ENCODE data around the gene ESPN.
A peak's percentile ranks its signal among the peaks of the same experiment; 100 is the strongest.
"Not testable (repeated sequence)": the region's sequence is repeated elsewhere in the genome, so short reads cannot be mapped to it uniquely, and the experiment has no call there.

The ESPN gene

DNA sequence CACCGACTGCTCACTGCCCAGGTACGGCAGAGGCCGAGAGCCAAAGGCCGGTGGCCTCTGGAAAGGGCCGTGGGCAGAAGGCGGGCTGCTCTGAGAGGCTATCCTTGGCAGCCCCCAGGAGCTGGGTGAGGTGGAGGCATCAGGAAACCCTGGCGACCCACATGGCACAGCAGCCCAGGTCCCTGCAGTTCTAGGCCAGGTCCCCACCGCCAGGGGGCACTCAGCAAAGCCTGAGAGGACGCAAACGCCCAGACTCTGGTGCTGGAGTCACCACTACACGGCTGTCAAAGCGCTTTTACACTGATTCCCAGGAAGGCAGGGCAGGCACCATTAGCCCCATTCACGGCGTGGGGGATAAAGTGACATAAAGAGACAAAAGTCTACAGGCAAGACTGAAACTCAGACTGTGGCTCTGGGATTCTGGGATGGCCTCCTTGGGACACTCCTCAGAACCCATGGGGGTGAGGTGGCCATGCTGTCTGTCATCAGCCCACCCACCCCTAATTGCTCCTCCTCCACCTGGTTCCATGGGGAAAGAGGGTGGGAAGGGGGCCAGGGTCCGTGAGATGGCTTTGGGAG is 61.9 kb downstream of the ESPN start:
- DNase-seq, result peak; percentile 68

DNA sequence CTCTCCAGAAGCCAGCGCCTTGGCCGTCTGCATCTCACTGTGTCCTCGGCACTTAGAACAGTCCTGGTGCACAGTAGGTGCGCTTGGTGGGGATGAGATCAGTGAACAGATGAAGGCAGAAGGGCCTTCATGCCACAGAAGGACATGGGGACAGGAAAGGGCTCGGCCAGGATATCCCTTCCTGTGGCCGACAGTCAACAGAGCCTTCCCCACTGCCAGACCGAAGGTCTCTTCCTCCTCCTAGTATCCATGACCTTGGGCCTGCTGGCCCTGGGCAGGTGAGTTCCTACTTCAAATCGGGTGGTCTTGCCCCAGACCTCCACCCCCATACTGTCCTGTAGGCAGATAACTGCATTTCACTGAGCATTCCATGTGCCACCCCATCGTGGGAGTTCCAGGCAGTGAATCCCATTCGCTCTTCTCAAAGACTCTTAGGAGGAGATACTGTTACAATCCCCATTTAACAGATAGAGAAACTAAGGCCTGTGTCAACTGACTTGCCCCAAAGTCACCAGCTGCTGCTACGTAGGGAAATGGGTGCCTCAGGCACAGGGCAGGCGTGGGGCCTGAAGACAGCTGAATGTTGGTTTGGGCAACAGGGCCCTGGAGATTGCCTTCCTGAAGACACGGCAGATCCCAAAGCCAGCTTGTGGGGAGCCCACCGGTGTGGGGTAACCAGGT is 63.4 kb downstream of the ESPN start:
- no peak for DNase-seq

DNA sequence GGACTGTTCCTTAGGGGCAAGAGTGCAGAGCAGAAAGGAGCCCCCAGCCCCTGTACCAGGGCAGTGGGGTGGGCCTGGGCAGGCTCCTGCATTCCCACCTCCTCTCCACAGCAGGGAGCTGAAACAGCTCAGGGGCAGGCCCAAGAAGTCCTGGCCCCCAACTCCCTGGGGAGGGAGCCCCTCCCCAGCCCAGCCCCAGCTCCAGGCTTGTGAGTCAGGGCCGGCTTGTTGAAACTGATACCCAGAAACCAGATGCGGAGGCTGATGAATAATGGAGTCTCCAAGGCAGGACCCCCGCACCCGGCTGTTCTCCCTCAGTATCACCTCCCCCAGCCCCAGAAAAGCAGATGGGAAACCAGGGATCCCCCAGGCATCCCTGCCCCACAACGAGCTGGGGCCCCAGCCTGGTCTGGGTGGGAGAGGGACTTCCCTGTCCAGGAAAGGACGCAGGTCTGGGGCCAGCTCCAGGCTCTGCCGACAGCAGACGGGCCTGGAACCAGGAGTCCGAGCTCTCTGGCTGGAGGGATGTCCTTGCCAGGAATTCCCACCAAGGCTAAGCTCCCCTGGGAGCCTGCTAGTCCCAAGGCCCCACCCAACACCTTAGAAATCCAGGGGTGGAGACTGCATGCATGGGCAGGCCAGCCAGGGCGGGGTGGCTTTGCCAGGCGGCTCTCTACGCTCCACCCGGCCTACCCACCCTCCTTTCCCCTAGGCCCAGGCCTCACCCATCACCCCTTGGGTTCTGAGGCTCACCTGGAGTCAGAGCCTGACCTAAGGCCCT is 64.2 kb downstream of the ESPN start:
- DNase-seq, result no peak

DNA sequence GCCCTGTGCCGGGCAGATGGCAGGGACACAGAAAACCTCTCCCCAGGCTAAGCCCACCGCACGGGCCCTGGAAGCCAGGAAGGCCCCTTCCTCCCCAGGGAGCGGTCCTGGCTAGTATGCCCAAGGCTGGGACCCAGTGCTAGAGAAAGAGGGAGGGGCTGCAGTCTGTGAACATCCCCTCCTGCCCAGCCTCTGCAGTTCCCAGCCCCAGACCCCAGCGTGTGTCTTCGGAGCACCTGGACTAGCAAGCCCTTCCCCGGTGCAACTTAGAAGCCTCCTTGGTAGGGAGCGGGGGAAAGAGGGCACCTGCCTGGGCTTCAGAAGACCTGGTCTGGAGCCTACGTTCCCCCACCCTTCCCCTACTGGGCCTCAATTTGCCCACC is 64.8 kb downstream of the ESPN start:
- no peak for DNase-seq

DNA sequence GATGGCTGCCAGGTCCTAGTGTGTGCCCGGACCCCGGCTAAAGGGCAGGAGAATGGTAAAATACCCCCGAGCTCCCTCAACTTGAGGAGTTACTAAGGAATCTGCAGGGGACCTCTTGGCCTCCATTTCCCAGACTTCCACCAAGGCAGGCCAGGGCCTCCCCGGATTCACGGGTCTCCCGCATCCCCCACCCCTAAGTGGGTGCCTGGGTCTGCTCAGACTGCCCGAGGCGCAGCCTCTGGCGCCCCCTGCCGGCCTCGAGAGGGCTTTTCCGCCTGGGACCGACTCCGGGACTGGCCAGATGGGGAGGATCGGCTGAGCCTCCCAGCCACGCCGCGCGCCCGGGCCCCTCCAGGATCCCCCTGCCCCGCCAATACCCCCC is 65.2 kb downstream of the ESPN start:
- DNase-seq, result peak; percentile 75

DNA sequence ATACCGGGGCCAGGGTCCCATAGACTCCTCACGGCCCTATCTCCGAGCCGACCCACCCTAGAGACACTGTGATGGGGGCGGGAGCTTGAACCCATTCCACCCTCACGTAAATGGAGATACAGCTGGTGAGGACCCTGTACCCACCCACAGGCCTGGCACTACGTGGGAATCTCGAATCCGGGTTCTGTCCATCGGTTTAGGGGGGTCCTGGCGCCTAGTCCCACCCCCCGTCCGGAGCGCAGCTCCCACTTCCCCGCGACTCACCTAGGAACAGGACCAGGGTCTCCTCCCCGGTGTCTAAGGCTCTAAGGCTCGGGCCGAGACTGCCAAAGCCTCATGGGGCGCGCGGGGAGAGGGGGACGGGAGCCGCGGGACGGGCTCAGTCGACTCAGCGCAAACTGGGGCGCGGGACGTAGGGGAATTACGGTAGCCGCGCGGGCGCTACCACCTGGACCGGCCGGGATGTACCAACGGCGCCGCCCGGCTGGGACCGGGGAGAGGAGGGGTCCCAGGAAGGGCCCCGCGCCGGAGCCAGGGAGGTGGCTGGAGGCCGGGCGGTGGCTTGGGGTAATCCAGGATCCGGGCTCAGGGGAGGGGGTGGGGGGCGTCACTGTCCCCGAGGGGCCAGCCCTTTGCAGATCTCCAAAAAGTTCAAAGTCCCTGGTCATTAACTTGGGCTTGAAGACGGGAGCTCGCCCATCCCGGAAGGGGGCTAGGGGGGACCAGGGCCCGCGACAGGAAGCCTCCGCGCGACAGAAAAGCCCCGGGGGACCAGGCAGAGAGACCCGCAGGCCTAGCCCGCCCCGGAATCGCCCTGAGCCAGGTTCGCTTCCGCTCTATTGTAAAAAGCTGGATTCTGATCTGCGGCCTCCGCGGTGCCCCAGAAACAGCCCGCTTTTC is 65.9 kb downstream of the ESPN start:
- DNase-seq, result peak; percentile 17

DNA sequence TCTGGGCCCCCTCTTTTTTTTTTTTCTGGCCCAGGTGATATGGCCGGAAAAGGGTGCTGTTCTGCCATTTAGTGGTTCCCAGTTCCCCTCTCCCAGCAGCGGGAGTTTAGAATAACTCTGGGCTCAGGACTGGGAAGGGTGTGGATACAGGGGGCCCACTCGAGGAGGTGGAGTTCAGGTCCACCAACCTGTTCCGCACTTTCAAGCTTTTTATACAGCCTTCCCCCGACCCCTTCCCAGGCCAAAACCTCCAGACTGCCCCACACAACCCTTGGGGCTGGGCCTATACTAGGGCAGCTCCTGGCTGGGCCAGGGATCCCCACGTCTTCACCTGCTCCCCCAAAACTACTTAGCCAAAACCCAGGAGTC is 66.5 kb downstream of the ESPN start:
- peak; percentile 40 for DNase-seq

DNA sequence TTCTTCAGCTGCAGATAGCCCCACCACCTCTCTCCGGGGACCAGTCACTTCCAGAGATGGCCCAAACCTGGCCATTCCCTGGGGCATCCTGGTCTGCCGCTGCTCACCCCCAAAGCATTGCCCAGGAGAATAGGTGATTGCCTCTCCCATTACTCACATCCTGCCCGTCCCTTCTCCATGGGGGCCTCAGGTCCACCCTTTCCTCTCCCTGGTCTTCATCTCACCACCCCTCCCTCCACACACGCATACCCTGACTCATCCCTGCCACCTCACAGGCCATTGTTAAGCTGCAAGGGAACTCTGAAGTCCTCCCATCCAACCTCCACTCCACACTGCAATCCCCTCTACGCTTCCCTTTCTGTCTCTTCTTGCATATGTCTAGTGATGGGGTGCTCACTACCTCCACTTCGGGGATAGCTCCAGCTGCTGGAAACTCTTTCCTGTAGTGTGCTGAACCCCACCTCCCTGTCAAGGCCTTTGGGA is 66.9 kb downstream of the ESPN start, which contains the start of gene PLEKHG5:
Gene PLEKHG5, minus strand, starts transcription at position 188 of the 483 bp plus-strand sequence. CDS start 14,096 bp downstream, outside the sequence.
- DNase-seq, result peak; percentile 84

DNA sequence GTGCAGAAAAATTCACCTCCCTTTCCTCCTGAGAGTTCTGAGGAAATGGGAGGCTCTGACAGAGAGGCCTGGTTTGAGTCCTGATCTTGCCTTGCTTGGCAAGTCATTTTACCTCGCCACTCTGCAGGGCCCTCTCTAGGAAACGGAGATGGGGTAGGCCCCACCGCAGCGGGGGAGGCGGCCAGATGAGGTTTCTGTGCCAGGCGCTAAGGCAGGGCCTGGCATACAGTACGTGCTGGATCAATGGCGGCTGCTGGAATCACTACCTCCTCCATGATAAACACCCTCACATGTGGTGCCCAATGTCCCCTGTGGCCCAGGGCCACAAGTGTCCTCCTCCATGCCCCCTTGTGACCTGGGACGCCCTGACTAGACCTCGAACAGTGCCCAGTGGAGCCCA is 67.4 kb downstream of the ESPN start:
- DNase-seq, result no peak

DNA sequence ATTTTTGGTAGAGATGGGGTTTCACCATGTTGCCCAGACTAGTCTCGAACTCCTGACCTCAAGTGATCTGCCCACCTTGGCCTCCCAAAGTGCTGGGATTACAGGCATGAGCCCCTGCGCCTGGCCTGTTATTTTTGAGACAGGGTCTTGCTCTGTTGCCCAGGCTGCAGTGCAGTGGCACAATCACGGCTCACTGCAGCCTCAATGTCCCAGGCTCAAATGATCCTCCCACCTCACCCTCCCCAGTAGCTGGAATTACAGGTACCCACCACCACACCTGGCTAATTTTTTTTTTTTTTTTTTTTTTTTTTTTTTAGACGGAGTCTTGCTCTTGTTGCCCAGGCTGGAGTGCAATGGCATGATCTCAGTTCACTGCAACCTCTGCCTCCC is 69.3 kb downstream of the ESPN start:
- DNase-seq, result not testable (repeated sequence)

DNA sequence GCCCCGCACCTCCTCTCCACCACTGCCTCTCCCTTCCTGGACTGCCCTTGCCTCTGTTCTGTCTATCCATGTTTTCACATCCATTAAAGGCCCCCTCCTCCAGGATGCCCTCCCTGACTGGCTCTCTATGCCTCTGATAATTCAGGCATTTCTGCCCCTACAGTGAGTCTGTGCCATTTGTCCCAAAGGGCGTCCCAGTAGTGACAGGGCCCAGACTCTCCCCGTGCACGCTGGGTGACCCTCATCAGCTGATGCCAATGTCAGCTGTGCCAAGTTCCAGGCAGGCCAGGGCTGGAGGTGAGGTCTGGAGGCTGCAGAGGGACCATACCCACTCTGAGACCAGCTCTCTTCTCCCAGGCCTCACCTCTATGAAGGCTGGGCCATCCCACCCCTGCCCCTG is 70.1 kb downstream of the ESPN start:
- DNase-seq, result no peak

DNA sequence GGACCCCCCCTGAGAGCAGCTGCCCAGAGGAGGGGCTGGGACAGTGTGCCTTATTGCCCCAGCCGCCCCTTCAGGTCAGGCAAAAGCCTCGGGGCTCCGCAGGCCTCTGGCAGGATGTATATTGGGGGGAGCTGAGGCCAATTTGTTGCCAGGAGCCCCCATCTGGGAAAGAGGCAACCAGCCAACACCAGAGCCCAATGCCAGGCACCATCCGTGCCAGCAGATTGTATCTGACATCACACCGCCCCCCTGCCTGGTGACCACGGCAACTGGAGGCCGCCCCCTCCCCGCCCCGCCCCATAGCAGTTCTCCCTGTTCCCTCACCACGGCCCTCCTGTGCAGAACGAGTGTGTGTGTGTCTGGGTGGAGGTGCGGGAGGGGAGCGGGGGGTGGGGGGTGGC is 70.5 kb downstream of the ESPN start:
- DNase-seq, result no peak

DNA sequence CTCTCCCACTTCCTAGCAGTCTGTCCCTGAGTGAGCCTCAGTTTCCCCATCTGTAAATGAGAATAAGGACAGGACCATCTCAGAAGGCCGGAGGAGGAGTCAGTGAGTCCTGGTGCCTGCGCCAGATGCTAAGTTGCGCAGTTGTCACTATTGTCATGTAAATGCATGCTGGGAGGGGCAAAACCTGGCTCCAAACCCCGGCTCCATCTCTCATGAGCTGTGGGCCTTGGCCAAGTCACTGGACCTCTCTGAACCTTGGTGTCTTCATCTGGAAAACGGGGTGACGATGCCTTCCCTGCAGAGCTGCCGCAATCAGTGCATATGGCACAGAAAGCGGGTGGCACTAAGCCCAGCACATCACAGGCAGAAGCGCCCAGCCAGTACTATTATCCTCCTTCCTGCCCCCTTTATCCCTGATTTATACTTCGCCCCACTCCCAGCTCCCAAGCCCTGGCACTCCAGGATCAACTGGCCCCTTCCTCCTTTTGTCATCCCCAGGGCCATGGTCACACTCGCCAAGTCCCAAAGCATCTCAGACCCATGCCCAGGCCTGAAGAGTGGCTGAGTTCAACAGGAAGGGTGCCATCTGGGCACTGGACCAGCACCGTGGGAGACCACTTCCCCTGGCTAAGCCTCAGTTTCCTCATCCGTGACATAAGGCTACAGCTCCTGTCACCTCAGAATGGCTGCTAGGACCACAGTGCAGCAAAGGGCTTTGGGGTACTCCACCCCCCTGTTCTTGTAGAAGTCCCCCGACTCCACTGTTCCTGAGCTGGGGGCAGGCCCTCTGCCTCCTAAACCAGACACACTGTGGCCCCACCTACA is 71.2 kb downstream of the ESPN start:
- DNase-seq, result no peak

DNA sequence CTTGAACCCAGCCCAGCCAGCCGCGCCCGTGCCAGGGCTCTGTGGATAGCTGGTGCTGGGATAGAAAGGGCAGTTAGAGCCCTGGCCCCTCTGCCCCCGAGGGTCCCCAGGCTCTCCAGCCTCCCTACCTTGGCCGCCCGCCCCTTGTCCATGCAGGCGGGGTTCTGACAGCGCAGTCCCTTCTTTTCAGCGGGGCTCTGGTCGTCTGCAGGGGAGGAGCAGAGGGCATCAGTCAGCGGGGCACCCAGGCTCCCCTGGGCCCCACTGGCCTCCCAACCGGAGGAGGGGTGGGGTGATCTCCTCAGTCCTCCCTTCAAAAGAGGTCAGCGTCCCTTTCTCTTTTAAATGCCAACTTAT is 71.8 kb downstream of the ESPN start:
- no peak for DNase-seq

DNA sequence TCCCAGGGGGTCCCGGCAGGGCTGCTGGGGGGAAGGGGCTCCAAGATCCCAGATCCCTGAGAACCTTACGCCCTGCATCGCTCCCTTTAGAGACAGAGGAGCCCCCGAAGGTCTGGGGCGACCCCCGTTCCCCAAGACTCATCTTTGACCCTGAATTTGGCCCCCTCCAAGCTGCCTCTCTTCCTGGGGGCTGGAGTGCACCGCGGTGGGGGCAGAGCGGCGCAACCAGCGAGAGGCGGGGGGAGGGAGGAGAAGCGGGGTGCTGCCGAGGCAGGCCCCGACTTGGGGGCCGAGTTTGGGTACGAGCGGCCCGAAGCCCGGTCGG is 72.3 kb downstream of the ESPN start:
- no peak for DNase-seq

DNA sequence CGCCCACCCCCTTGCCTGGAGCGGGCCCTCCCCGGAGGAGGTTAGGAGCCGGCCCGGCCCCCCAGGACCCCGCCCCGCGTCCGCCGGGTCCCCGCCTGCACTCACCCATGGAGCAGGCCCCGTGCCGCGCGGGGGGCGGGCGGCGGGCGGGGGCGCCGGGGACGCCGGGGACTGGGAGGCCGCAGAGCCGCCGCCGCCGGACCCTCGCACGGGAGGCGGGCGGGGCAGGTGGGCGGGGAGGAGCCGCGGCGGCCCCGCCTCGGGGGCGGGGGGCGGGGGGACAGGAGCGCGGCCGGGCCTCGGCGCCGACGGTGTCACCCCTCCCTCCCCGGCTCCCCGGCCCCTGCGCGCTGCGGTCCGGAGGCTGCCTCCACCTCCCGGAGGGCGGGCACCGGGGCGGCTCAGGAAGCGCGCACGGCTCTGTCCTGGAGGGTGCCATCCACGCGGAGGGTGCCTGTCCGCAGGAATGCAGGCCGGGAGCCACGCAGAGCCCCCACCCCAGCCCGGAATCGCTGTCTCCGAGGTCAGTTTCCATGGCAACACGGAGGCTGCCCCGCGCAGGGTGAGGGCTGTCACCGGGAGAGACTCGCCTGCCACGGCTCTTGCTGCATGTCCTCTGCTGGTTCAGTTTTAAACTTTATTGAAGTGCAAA is 72.8 kb downstream of the ESPN start:
- no peak for DNase-seq

DNA sequence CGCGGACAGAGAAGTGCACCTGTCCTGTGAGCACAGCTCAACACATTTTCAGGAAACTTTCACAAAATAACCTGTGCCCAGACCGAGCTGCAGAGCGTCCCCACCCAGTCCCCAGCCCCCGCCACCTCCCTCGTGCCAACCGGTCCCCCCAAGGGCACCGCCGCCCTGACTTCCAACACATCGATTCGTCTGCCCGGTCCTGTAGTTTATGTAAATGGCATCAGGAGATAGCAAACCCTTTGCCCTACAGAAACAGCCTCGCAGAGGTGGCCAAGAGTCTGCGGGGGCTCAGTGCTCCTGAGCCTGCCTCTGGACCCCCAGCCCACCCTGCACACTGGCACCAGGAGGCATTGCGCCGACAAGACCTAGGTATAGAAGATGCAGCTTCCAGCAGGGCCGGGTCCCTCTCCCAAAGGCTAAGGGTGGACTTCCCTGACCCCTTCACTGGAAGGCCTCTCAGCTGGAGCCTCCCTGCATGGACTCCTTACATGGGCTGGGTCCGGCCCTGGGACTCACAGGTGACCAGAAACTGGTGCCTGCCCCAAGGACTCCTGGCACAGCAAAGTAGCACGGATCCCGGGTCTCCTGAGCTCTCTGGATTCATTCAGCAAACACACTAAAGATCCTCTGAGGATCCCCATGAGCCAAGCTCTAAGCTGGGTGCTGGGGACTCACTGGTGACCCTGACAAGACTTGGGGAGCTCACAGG is 73.4 kb downstream of the ESPN start:
- DNase-seq, result no peak

DNA sequence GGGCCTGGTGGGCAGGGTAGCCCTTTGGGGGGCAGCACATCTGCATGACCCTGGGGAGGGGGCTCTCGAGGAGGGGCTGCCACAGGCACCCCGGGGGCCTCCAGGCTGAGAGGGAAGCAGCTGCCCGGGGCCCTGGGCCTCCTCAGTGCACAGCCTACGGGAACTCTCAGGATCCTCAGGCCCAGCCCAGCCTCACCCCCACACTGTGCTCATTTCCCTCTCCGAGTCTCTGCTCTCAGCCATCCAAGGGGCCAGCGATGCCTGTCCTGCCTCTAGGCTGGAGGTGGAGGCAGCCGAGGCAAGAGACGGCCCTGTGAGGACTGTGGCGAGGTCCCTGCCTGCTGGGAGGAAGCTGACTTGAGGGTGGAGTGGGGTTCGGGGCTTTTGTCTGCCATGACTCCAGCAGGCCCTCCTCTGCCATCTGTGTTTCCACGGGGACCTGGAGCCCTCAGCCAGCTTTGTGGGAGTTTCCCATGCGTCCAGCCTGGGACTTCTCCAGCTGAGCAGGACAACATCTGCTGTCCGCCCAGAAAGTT is 74.1 kb downstream of the ESPN start:
- no peak for DNase-seq

DNA sequence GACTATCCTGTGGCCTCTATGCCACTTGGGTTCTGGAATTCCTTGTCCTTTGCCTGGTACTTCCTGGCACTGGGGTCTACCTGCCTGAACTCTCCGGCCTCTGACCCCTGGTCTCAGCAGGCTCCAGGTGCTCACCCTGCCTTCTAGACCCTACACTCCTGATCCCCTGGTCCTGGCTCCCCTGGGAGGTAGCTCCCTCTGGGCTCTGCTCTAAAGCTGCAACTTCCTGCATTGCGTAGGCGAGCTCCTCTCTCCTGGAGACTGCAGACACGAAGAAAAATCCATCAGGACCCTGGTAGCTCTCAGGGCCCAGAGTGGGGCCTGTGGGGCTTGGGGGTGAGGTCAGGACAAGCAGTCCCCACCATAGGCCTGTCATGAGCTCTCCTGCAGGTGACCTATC is 74.7 kb downstream of the ESPN start:
- no peak for DNase-seq

DNA sequence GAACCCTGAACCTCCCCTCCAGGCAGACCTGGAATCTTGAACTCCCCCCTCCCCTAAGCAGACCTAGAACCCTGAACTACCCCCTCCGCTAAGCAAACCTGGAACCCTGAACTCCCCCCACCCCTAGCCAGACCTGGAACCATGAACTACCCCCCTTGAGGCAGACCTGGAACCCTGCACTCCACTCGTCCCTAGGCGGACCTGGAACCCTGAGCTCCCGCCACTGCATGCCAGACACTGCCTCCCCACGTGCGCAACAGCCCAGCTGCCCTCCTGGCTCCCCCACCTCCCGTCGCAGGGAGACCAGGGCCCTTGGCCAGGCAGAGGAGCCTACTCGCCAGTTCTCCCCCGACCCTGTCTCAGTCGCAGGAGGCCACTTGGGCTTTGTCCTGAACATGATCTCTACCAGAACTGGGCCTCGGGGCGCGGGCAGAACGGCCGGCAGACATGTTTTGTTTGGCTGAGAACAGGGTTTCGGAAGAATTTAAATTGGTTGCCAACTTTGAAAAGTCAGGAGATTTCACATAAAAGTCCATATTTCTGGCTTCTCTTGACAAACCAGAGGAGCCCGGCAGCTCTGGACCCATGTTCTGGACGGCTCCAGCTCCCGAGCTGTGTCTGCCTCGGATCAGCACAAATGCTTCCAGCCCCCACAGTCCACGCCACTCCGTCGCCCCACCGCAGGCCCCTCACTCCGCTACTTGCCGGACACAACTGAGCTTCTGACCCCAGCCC is 76.1 kb downstream of the ESPN start:
- no peak for DNase-seq
